Inflammatory macrophage treated with lipopolysaccharide for 1 hour (primary cell): ENCODE results near the gene AGER.
A peak's percentile ranks its signal among the peaks of the same experiment; 100 is the strongest.
"Not testable (repeated sequence)": the region's sequence is repeated elsewhere in the genome, so short reads cannot be mapped to it uniquely, and the experiment has no call there.

Experiments used
- DNase-seq, 2 donors: peaks; one replicate each; pipeline ENCODE4 v3.0.0-alpha.2; 2020 to 2022

Gene AGER

DNA sequence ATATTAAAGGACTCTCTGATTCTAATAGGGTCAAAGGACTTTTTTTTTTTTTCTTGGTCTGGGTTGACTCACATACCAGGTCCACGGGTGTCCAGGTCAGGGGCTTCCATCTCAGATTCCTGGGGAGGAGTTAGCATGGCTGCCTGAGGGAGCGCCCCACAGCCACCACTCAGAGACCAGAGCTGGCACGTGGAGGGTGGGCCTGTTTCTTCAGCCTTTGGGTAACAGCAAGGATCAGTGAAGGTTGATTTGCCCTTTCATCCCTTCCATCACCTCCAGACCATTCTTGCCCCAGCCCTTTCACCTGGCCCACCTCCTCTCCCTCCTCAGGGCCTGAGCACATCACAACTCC is 14.3 kb upstream of the AGER start:
- no peak for DNase-seq

- peak; percentile 71 to 84 for DNase-seq
Observed at GRCh38 chr6:32196682-32197616, 12.9 kb upstream of the AGER start.

DNA sequence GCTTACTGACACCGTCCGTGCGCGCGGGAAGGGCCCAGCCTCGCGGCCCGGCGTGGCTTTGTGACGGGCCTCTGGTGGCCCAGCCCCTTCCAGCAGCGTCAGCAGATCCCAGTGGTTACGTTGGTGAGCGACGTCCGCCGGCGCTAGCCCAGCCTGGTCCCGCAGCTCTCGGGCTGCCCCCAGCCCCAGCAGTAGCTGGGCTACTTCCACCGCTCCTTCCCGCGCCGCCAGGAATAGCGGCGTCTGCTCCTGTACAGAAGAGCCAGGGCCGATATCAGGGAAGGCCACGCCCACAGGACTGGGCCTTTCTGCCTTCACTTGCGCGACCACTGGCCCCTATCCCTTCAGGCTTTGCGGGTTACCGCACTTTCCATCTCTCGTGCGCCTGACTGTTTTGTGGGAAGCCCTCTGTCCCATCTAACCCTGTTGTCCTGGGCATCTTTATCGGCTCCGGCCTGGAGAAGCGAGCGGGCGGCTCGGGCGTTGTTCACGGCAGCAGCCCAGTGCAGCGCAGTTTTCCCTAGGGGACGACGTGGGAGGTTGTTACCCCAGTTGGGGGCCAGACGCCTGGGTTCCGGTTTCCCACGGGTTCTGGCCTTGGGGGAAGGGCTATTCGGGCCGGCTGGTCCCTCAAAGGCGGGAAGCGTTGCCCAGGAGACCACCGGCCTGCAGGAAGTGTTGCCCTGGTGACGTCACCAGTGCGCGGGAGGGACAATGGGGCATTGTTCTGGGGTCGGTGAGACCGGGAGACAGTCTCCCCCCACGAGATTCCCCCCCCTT is 12.0 kb upstream of the AGER start:
- peak; percentile 59 to 68 for DNase-seq

DNA sequence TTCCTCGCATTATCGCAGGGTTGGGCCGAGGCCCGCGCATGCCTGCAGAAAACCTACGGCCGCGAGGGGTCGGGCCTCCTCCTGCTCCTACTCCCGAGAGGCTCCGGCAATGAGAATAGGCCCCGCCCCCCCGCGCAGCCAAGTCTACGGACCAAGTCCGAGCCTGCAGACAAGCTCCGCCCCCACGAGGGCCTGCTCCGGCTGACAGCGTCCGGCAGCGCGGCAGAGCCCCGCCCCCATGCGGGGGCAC is 11.5 kb upstream of the AGER start:
- peak; percentile 100 for DNase-seq

DNA sequence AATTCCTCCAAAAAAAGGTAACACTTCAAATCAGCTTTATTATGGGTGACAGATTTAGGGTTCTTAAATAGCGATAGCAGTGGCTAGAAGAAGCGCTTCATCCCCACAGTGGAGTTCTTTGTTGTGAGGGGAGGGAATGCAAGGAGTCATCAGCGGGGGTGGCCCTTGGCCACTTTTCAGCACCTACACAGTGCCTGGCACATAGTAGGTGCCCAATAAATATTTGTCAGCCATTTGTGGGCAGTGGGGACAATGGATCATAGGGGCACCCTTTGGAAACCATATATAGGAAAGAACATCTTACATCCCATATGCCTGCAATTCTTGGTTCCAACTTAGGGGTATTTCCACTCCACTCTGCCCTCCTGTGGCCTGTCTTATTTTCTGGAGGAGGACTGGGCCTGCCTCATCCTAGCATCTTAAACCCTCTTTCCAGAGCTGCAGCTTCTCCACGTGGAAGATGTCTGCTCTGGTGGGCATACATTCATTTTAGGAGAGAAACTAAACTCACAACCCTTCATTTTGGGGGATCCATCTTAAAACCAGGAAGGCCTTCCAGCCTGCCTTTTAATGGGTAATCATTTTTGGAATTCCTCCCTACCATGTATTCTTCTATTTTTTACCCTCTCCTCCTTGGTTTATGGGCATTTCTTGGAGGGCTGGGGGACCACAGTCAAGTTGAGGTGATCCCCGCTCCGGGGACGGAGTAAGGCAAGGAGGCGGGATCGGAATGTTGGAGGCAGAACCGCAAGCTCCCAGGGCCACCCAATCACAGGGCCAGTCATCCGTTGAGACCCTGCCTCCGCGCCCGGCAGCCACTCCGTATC is 11.0 kb upstream of the AGER start:
- DNase-seq = peak; percentile 62 to 69

DNA sequence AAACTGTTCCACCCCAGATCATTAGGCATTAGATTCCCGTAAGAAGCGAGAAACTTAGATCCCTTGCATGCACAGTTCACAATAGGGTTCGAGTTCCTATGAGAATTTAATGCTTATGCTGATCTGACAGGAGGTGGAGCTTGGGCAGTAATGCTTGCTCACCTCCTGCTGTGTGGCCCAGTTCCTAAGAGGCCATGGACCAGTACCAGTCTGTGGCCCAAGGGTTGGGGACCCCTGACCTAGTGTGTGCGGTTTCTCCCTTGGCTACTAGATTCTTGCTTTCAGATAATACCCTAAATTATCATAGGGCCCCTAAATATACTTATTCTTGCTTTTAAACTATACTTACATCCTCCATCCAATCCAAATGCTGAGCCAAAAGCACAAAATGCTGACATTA is 10.3 kb upstream of the AGER start:
- DNase-seq = no peak

DNA sequence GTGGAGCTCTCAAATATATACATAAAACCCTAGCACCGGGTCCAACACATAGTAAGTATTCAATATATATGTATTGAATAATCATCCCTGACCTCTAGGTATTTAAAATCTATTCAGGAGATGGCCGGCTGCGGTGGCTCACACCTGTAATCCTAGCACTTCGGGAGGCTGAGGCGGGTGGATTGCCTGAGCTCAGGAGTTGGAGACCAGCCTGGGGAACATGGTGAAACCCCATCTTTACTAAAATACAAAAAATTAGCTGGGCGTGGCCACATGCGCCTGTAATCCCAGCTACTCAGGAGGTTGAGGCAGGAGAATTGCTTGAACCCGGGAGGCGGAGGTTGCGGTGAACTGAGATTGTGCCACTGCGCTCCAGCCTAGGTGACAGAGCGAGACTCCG is 9.0 kb upstream of the AGER start:
- DNase-seq = not testable (repeated sequence)

DNA sequence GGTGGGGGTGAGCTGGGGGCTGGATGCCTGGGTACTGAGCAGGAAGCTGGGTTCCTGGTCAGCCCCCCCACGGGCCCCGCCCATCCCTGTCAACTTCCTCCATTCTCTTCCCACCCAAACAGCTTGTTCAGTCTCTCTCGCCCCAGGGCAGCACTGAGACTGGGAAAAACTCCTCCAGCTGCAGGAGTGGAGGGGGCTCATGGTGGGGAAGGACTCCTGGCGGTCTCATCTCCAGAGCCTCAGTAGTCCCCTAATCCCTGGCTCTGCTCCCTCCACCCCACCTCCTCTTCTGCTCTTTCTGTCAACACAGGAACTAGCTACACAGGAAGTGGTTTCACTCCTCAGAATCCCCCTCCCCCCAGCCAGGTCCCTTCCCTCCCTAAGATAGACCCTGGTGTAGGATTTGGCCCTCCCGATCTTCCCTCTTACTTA is 8.6 kb upstream of the AGER start, which contains the start of gene GPSM3:
Gene GPSM3 (minus strand): TSS at position 36 of the 432 bp plus-strand sequence. CDS start 130 bp downstream, outside the sequence.
- peak; percentile 58 to 75 for DNase-seq

GRCh38 chr6:32191696-32192607 is 7.9 kb upstream of the AGER start:
- peak; percentile 50 to 78 for DNase-seq

DNA sequence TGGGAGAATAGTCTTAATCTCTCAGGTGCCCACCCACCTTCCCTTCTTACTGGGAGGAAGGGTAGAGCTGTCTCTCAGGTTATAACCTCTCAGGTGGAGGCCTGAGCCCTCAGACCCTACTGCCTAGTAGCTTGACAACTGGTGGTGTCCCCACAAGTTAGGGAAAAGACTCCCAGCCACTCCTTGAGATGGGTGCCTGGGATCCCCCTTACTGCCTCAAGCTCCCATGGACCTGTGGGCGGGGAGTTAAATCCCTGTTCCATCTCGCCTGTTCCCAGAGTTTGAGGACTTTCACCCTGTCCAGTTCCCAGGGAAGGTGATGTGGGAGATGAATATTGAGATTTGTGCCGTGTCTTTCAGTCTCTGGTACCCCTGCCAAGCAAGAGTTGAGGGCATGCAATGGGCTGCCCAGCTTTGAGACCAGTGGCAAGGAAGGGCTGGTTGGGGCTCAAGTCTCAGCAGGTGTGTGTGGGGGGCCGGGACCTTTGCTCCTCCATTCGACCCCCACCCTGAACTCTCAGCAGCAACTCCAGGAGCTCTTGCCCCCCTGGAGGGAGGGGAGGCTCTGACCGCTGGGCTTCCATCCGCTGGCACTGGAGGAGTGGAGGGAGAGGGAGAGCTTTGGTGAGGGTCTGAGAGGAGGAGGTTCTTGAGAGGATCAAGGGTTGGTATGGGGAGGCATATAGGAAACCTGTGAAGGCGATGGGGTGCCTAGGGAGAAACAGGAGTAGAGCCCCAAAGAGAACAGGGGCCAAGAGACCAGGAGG is 7.0 kb upstream of the AGER start:
- peak in 1 of 2 donors; percentile 65 for DNase-seq

DNA sequence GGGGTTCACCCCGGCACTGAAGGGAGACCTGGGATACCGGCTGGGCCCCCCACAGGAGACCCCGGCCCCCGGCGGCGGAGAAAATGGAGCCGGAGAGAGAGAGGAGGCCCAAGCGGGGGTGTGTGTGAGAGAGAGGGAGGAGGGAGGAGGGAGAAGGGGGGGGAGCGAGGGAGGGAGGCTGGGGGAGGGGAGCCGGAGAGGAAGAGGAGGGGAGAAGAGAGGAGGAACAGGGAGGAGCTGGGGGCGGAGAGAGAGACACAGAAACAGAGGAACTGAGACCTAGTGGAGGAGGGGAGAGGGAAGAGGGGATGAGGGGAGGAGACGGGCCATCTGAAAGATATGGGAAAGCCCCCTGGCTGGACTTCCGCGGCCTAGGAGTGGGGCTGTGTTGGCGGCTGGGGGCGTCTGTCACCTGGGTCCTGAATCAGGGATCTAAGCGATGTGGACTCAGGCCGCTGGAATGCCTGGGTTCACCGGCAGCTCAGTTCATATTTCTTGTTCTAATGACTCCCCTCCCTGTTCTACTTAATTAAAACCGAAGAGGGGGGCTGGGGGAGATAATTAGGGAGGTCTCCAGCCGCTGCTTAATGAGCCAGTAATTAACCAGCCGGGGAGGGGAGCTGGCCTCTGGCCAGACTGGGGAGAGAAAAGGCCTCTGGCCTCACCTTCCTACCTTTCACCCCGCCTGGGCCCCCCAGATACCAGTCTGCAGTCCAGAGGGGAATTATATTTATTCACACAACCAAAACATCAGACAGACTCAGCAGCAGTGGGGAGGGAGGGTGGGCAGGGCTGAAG is 6.2 kb upstream of the AGER start, which contains the start of gene PBX2:
Gene PBX2 (minus strand): TSS at position 149 of the 798 bp plus-strand sequence. CDS start 287 bp downstream, outside the sequence.
- peak; percentile 88 to 89 for DNase-seq

DNA sequence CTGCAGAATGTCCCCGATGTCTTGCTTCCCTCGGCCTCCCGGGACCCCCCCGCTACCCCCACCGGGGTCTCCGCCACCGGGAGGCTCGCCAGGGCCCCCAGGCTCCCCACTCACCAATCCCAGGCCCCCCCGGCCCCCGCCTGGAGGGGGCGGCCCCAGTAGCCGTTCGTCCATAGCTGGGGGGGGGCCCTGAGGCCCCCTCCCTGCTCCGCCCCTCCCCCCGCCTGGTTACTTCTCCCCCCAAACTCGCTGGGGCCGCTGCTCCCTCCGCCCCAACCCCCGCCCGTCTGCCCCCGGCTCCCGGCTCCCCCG is 5.6 kb upstream of the AGER start:
- no peak for DNase-seq

DNA sequence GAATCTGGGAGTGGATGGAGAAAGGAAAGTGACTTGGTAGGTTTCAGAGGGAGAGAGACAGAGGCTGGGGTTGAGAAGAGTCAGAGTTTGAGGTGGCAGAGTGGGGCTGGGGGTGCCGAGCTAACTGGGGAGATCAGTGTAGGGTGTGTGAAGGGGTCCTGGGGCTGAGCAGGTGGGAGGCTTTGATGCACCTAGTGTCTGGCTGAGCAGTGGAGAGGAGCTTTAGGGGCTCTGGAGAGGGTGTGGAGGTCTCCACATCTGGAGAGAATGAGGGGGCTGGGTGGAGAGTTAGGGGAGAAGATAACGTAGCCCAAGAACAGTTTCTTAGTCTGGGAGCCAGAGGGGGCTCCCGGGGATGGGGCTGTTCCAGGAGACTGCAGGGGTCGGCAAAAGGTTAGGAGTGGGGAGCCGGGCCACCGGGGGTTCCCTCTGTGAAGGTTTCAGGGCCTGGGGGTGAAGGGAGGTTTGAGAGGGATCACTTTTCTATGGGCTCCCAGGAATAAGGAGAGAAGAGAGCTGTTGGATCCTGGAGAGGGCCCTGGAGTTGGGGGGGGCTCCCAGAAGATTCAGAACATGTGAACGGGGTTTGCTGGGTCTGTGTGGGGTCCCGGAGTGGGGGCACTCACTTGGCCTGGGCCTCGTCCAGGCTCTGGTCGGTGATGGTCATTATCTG is 5.2 kb upstream of the AGER start:
- no peak for DNase-seq

- DNase-seq = peak in 1 of 2 donors; percentile 42
Observed at GRCh38 chr6:32188381-32189068, 4.5 kb upstream of the AGER start.

DNA sequence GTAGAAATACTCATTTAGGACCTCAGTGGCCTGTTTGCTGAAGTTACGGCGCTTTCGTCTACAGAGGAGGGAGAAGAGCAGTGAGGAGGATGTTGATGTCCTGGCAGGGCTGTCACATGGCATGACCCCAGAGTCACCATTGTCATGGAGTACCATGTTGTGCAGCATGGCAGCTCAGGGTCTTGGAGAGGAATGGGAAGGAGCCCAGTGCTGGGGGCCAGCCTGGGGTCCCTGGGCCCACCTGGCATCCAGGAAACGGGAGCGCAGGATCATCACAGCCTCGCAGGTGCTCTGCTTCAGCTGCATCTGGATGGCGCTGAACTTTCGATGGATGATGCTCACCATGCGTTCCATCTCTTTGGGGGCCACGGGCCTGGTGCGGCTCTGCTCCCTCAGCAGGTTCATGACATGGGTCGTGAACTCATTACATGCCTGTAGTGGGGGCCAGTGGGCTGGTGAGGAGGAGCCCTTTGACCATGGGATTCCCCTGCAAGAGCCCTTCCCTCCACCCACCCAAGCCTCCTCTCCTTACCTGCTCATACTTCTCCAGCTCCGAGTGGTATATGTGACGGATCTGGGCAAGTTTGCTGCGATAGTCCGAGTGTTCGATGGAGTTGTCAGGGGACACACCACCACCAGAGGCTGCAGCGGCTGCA is 3.8 kb upstream of the AGER start:
- DNase-seq = not testable (repeated sequence)

DNA sequence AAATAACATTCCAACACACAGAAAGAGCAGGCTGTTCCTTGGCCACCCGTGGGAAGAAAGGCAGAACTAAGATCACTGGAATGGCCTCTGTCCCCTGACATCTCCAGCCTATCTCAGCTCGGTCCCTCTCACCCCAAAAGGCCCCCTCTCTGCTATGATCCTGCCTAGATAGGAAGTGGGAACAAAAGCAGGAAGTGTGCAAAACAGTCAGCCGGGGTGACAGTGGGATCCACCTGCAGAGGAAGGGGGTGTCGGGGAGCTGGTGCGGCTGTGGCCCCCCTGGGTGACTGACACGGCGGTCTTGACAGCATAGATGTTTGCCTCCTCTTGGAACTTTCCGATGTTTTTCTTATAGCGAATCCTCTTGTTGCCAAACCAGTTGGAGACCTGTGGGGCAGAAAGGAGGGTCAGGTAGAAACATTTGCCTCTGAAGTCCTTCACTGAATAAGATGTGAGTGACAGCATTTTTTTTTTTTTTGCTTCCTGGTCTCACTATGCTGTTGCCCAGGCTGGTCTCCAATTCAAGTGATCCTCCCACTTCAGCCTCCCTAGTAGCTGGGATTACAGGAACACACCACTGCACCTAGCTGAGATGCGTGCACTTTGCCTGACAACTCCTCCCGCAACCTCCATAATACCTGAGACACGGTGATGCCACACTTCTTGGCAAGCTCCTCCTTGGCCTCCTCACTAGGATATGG is 3.1 kb upstream of the AGER start:
- DNase-seq = no peak

- DNase-seq = not testable (repeated sequence)
Observed at GRCh38 chr6:32186151-32186840, 2.2 kb upstream of the AGER start.
